Psoas muscle (tissue), 8 donors: Measurements from ENCODE around the gene VWA1. TPM values are rescaled to one million over a fixed set of nuclear protein-coding genes. Genes with fewer than 3 reads are reported as not detected.
"Not testable (repeated sequence)": the region's sequence is repeated elsewhere in the genome, so short reads cannot be mapped to it uniquely, and the experiment has no call there.

ENCODE experiments used
- ATAC-seq, 4 donors: fragments of 200-7000 bp; cut with Tn5 transposase; one replicate each; pipeline ENCODE4 v1.9.1; 2020; ENCODE audit warnings: moderate library complexity in 3 of 4, mild to moderate bottlenecking in 2 of 4
- DNase-seq, 2 donors: peaks; one replicate each; pipeline ENCODE4 v3.0.0-alpha.2; 2020
- H3K27ac ChIP-seq: fragments of 200-600 bp; one replicate; pipeline ENCODE4 v1.8.0; 2022
- H3K27me3 ChIP-seq, 3 donors: fragments of 200-600 bp in 1 of 3; one replicate each; pipeline versions ENCODE4 v1.6.1 to v1.8.0; 2013 to 2022; ENCODE audit warnings: low read length in 2 of 3, mild to moderate bottlenecking in 2 of 3, moderate library complexity in 1 of 3; ENCODE audit not compliant: insufficient read depth in 3 of 3
- H3K36me3 ChIP-seq, 2 donors: fragments of 200-600 bp in 1 of 2; one replicate each; pipeline versions ENCODE4 v1.6.1 to v1.8.0; 2013 to 2022; ENCODE audit warnings: low read depth in 1 of 2, mild to moderate bottlenecking in 1 of 2, moderate library complexity in 1 of 2; ENCODE audit not compliant: insufficient read depth in 1 of 2
- H3K4me1 ChIP-seq: fragments of 200-600 bp; one replicate; pipeline ENCODE4 v1.8.0; 2022
- H3K4me3 ChIP-seq: fragments of 200-600 bp; one replicate; pipeline ENCODE4 v1.8.0; 2022; ENCODE audit warnings: mild to moderate bottlenecking
- H3K9me3 ChIP-seq: fragments of 200-600 bp; one replicate; pipeline ENCODE4 v1.8.0; 2022
- CTCF ChIP-seq: fragments of 200-600 bp; IDR thresholded peaks from one replicate; pipeline ENCODE4 v1.8.0; 2022; ENCODE audit warnings: antibody characterized with exemption
- WGBS, 3 donors: extraction: QIAGEN DNeasy Blood & Tissue Kit; methylation state at CpG; one replicate each; pipeline versions ENCODE4 v1.1.6 to v1.1.7; 2013; 5-methylcytosine and 5-hydroxymethylcytosine counted together
- intact Hi-C, 2 donors: fragments of 100-400 bp; cut with DNase I; formaldehyde crosslinking; loops; one replicate each; pipeline versions ENCODE4 v1.11.0 to v1.14.2; 2022
- polyA plus RNA-seq, 3 donors: library from polyadenylated mRNA; stranded (reverse); fragments of 200-250 nt; gene quantifications; one replicate each; pipeline ENCODE4 v1.2.3, GENCODE V29; 2013
- total RNA-seq, 4 donors: library from RNA; stranded (reverse); fragmentation: NEBNext Ultra II Directional in 2 of 4; extraction: Animal tissue kit (Norgen Biotek cat#: 25700) in 2 of 4; gene quantifications; one replicate each; pipeline versions ENCODE4 v1.2.1 to v1.2.4, GENCODE V29; 2021 to 2023
- donor health status: healthy with polysubstance abuse.
- donor health status: DM: no; HTN: no; CAD: no; lungs with moderate emphysema.
- donor health status: Bipolar disorder and iron deficiency.
- donor health status: healthy.
- donor health status: DM: yes; HTN: yes; CAD: no.
- donor health status: DM: no; HTN: no; CAD: no.
- donor health status: DM: no; HTN: no; CAD: no.
- donor health status: DM: yes; HTN: yes; CAD: no.

The VWA1 gene
- total and polyA plus RNA-seq, 7 donors: 1.4 to 25.3 (median 7.8) TPM

DNA sequence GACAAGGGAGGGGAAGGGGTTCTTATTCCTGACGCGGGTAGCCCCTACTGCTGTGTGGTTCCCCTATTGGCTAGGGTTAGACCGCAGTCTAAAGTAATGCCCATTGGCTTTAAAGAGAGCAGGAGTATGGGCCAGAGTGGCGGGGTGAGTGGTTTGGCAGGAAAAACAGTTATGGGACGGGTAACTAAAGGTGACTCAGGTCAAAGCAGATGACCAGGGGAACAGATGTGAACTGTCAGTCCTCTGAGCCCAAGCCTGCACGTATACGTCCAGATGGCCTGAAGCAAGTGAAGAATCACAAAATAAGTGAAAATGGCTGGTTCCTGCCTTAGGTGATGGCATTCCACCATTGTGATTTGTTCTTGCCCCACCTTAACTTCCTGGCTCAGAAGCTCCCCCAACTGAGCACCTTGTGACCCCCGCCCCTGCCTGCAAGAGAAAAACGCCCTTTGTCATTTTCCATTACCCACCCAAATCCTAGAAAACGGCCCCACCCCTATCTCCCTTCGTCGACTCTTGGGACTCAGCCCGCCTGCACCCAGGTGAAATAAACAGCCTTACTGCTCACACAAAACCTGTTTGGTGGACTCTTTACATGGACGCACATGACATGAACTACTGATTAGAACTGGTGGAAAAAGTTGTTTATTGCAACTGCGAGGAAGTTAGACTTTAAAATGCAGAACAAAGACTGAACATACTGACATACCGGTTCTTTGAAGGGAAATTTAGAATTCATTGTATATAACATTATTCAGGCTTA is 35.3 kb downstream of the VWA1 start:
- H3K9me3 ChIP-seq: no peaks in the 10 kb centered on the region
- intact Hi-C loops: no loop called here
- H3K27ac ChIP-seq: peak overlapping the region; percentile 76
- H3K4me3 ChIP-seq: peak overlapping the region; percentile 74
- peaks cover 9% of the 10 kb centered on the region for H3K4me1 ChIP-seq
- DNase-seq (no peak), ATAC-seq (peak in 2 of 4 donors; percentile 19 to 31)
- no peaks in the 10 kb centered on the region for H3K27me3 ChIP-seq
- 10 to 13% (median 10%) methylated on average over 16 of the region's 16 CpGs for WGBS, 3 donors
- no peak for TF ChIP-seq CTCF
- no peaks in the 10 kb centered on the region for H3K36me3 ChIP-seq

DNA sequence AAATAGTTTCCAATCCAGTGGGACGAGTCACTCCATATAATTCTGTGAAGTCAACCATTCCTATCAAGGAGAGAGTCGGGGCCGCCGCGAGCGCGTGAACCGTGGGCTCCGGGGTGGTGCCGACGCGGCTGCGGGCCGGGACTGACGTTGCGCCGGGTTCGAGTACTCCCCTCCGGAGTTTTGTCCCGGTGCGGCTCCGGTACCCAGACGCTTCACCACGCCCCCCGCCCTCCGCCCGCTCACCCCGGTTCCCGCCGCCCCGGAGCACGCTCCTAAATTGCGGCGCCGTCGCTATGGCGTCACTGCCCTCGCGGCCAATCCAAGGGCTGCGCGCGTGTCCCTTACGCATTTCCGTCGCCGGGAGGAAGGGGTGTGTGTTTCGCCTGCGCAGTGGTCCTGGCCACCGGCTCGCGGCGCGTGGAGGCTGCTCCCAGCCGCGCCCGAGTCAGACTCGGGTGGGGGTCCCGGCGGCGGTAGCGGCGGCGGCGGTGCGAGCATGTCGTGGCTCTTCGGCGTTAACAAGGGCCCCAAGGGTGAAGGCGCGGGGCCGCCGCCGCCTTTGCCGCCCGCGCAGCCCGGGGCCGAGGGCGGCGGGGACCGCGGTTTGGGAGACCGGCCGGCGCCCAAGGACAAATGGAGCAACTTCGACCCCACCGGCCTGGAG is 36.0 kb downstream of the VWA1 start, which contains the start of gene ATAD3B:
Gene ATAD3B (plus strand): TSS at position 377 of the 664 bp plus-strand sequence. CDS start 120 bp downstream, at position 497.
- no peaks in the 10 kb centered on the region for H3K27me3 ChIP-seq
- 0 to 1% (median 0%) methylated on average over 52 to 87 of the region's 87 CpGs for WGBS, 3 donors
- DNase-seq (peak; percentile 87 to 97), ATAC-seq (peak; percentile 95 to 99 (median 98))
- H3K4me1 ChIP-seq: peaks cover 9% of the 10 kb centered on the region
- H3K4me3 ChIP-seq: peak within 1 kb of the TSS; percentile 74
- no peaks in the 10 kb centered on the region for H3K9me3 ChIP-seq
- no peaks in the 10 kb centered on the region for H3K36me3 ChIP-seq
- peak within 1 kb of the TSS; percentile 76 for H3K27ac ChIP-seq
- intact Hi-C loops: no loop called here
- TF ChIP-seq CTCF: no peak

- Histone ChIP-seq H3K4me3 (peak overlapping the region; percentile 74), H3K27ac (peak overlapping the region; percentile 76)
- H3K36me3 ChIP-seq, H3K9me3 ChIP-seq, DNase-seq, H3K27me3 ChIP-seq, intact Hi-C loops, H3K4me1 ChIP-seq: not testable (repeated sequence)
- 3 to 8% (median 4%) methylated on average over 20 to 53 of the region's 65 CpGs for WGBS, 3 donors
- ATAC-seq: peak in 1 of 4 donors; percentile 10
Observed at GRCh38 chr1:1472053-1472876, 36.8 kb downstream of the VWA1 start.

DNA sequence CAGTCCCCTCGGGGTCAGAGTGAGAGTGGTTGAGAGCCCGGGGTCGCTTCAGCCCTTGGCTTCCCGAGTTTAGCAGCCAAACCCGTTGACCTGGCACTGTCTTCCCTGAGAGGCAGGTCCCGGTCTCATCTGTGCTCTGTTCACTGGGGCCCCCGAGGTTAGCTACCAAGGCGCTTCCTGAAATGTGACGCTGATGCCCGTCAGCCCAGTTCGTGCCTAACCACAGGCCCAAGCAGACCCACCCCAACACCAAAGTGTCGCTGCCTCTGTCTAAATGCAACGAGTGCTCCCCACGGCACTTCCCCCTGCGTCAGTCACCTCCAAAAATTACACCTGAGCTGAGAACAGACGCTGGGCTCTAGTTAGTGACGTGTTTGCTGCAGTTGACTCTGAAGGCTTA is 40.5 kb downstream of the VWA1 start:
- intact Hi-C loops, H3K27me3 ChIP-seq, H3K9me3 ChIP-seq, H3K4me1 ChIP-seq, H3K4me3 ChIP-seq, H3K27ac ChIP-seq, ATAC-seq, DNase-seq: not testable (repeated sequence)
- peaks cover 5 to 31% of the 10 kb centered on the region in 2 donors for H3K36me3 ChIP-seq
- 72 to 87% (median 85%) methylated on average over 14 to 15 of the region's 17 CpGs for WGBS, 3 donors

- no peak for ATAC-seq
- H3K4me1 ChIP-seq: peaks cover 9% of the 10 kb centered on the region
- H3K4me3 ChIP-seq: no peak overlapping the region
- H3K36me3 ChIP-seq: peaks cover 5 to 37% of the 10 kb centered on the region in 2 donors
- no peaks in the 10 kb centered on the region for H3K9me3 ChIP-seq
- intact Hi-C loops: no loop called here
- no peaks in the 10 kb centered on the region for H3K27me3 ChIP-seq
- H3K27ac ChIP-seq: no peak overlapping the region
- 93 to 95% (median 95%) methylated on average over 22 of the region's 22 CpGs for WGBS, 3 donors
- no peak for TF ChIP-seq CTCF
- no peak for DNase-seq
Observed at GRCh38 chr1:1477206-1477605, 41.7 kb downstream of the VWA1 start.
